Upper lobe of left lung (tissue), 6 donors: ENCODE results near the gene SUMO1. TPM values are rescaled to one million over a fixed set of nuclear protein-coding genes. Genes with fewer than 3 reads are reported as not detected.

Experiments
- ATAC-seq, 2 donors: fragments of 200-7000 bp; cut with Tn5 transposase; one replicate each; pipeline ENCODE4 v1.9.1; 2022; ENCODE audit warnings: mild to moderate bottlenecking in 2 of 2, moderate library complexity in 2 of 2; ENCODE audit not compliant: low FRiP score in 2 of 2
- DNase-seq, 2 donors: peaks; one replicate each; pipeline ENCODE4 v3.0.0-alpha.2; 2019 to 2020
- H3K27ac ChIP-seq, 4 donors: fragments of 200-600 bp; sonication (generic); one replicate each; pipeline ENCODE4 v1.5.1; 2016 to 2019
- H3K27me3 ChIP-seq, 4 donors: fragments of 200-600 bp; sonication (generic); one replicate each; pipeline ENCODE4 v1.5.1; 2017 to 2019
- H3K36me3 ChIP-seq, 4 donors: fragments of 200-600 bp; sonication (generic); one replicate each; pipeline ENCODE4 v1.5.1; 2016 to 2019
- H3K4me1 ChIP-seq, 4 donors: fragments of 200-600 bp; sonication (generic); one replicate each; pipeline ENCODE4 v1.5.1; 2018 to 2019
- H3K4me3 ChIP-seq, 4 donors: fragments of 200-600 bp; sonication (generic); one replicate each; pipeline ENCODE4 v1.5.1; 2017 to 2019; ENCODE audit warnings: mild to moderate bottlenecking in 2 of 4, moderate library complexity in 1 of 4
- H3K9me3 ChIP-seq, 4 donors: fragments of 200-600 bp; sonication (generic); one replicate each; pipeline ENCODE4 v1.5.1; 2018 to 2019
- CTCF ChIP-seq, 6 experiments: fragments of 450-650 bp in 4 of 6; fragments of 200-600 bp in 2 of 6; sonication (generic) in 2 of 6; IDR thresholded peaks; one replicate each; pipeline ENCODE4 v1.5.1; 2016 to 2019; ENCODE audit warnings: antibody characterized with exemption in 6 of 6
- EP300 ChIP-seq, 4 donors: sonication (generic); formaldehyde crosslinking; IDR thresholded peaks; one replicate each; pipeline ENCODE4 v1.5.1; 2017; ENCODE audit warnings: antibody characterized with exemption in 4 of 4, control low read depth in 2 of 4
- POLR2A ChIP-seq, 4 donors: fragments of 450-650 bp; IDR thresholded peaks; one replicate each; pipeline ENCODE4 v1.5.1; 2016 to 2017; ENCODE audit warnings: antibody characterized with exemption in 4 of 4, mild to moderate bottlenecking in 2 of 4
- POLR2AphosphoS5 ChIP-seq, 2 donors: sonication (generic); formaldehyde crosslinking; IDR thresholded peaks; one replicate each; pipeline ENCODE4 v1.5.1; 2017; ENCODE audit warnings: antibody characterized with exemption in 2 of 2
- WGBS, 2 donors: methylation state at CpG; one replicate each; pipeline ENCODE4 v1.1.5; 2017 to 2018; 5-methylcytosine and 5-hydroxymethylcytosine counted together
- total RNA-seq, 6 donors: library from RNA; depleted of rRNA in 4 of 6; stranded (reverse); fragments of >200 nt in 4 of 6; gene quantifications; one replicate each; pipeline versions ENCODE4 v1.1.0 to v1.2.1, GENCODE V29; 2016 to 2021
- donor health status: DM: no; HTN: no; CAD: no; lungs with moderate emphysema.
- donor health status: DM: no; HTN: yes; CAD: no; lungs with severe emphysema.

Gene SUMO1
- total RNA-seq, 6 donors from 2014 or later, result 41.1 to 101 (median 59.6) TPM

GRCh38 chr2:202270487-202270886 lies 32.1 kb upstream of the SUMO1 start:
- ATAC-seq (no peak), DNase-seq (no peak)
- TF ChIP-seq POLR2A (IDR thresholded peaks at IDR 0.05) (no peak), CTCF (IDR thresholded peaks at IDR 0.05) (no peak)
- no peak overlapping the region for H3K27ac ChIP-seq
- no peaks in the 10 kb centered on the region for H3K9me3 ChIP-seq
- 74 to 83% methylated on average over 3 of the region's 3 CpGs for WGBS, 2 donors
- no peak overlapping the region for H3K4me3 ChIP-seq
- peaks cover 20 to 39% (median 29%) of the 10 kb centered on the region in 4 donors for H3K4me1 ChIP-seq
- H3K36me3 ChIP-seq, result peaks cover 0 to 2% (median 0%) of the 10 kb centered on the region in 4 donors
- H3K27me3 ChIP-seq, result no peaks in the 10 kb centered on the region

- TF ChIP-seq POLR2AphosphoS5 (IDR thresholded peaks at IDR 0.05) (no peak), EP300 (IDR thresholded peaks at IDR 0.05) (no peak), POLR2A (IDR thresholded peaks at IDR 0.05) (no peak), CTCF (IDR thresholded peaks at IDR 0.05) (no peak)
- WGBS, 2 donors, result 51 to 82% methylated on average over 9 of the region's 9 CpGs
- no peaks in the 10 kb centered on the region for H3K27me3 ChIP-seq
- H3K36me3 ChIP-seq, result no peaks in the 10 kb centered on the region
- peaks cover 20 to 43% (median 27%) of the 10 kb centered on the region in 4 donors for H3K4me1 ChIP-seq
- no peaks in the 10 kb centered on the region for H3K9me3 ChIP-seq
- ATAC-seq, result no peak
- DNase-seq, result no peak
- no peak overlapping the region for H3K4me3 ChIP-seq
- H3K27ac ChIP-seq, result no peak overlapping the region
These were observed 31.2 kb upstream of the SUMO1 start for GRCh38 chr2:202269585-202269984.

DNA sequence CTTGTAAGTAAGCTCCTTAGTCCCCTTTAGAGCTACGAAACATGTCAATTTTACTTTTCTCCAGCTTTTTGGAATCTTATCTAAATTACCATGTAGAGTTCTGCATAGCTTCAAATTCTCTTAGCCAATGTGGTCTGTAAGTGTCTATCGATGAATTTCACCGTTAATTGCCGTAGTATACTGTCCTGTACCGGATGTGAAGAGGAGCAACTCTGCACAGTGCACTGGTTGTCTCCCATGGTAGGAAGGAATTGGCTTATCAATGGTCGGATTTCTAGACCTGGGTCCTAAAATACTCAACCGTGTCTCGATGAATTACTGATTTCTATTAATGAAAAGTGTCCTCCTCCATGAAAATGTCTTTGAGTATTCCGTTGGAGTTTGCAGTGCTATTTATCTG lies 29.1 kb upstream of the SUMO1 start:
- no peak overlapping the region for H3K27ac ChIP-seq

DNA sequence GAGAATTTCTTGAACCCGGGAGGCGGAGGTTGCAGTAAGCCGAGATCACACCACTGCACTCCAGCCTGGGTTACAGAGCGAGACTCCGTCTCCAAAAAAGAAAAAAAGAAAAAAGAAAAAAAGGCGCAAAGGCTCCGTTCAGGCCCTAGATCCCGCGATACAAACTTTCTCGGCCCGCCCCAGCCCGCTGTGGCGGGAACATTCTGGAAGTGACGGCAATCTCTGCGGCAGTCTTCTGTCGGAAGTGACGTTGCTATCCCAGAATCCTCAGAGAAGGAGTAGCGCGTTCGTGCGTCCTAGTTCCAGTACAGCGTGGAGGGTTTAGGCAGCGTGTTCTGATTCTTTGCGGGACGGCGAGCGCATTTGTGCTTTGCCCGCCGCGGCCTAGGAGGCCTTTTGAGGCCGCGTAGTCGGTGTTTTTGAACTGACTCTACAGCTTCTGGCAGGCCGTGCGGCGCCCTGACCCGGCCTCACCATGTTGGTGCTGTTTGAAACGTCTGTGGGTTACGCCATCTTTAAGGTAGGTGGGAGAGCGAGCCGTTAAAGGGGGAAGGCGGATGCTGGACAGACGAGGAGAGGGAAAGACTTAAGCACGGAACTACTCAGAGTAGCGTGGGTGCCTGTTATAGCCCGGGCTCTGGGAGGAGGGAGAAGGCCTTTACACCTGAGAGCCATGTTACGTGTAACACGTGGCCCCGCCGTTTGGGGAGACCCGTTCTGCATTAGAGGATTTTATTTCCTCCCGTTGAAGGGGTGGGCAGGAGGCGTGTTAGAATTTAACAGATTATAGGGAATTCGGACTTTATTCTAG lies 27.3 kb upstream of the SUMO1 start, which contains the start of gene NOP58:
NOP58 (plus strand) TSS at position 297 of the 811 bp plus-strand sequence; CDS start at position 476, 179 bp downstream.
- peak within 1 kb of the TSS; percentile 92 to 98 (median 96) for H3K27ac ChIP-seq
- H3K4me1 ChIP-seq, result peaks cover 20 to 41% (median 24%) of the 10 kb centered on the region in 4 donors
- H3K27me3 ChIP-seq, result no peaks in the 10 kb centered on the region
- WGBS, 2 donors, result 0% methylated on average over 40 to 54 of the region's 54 CpGs
- no peaks in the 10 kb centered on the region for H3K36me3 ChIP-seq
- H3K4me3 ChIP-seq, result peak within 1 kb of the TSS; percentile 71 to 93 (median 80)
- peak; percentile 98 to 99 for ATAC-seq
- no peaks in the 10 kb centered on the region for H3K9me3 ChIP-seq
- DNase-seq, result peak; percentile 93
- no peak for TF ChIP-seq CTCF (IDR thresholded peaks at IDR 0.05)
- TF ChIP-seq EP300 (IDR thresholded peaks at IDR 0.05), result peak in 1 of 4 donors; percentile 83
- peak; percentile 85 to 97 (median 96) for TF ChIP-seq POLR2A (IDR thresholded peaks at IDR 0.05)
- peak; percentile 98 for TF ChIP-seq POLR2AphosphoS5 (IDR thresholded peaks at IDR 0.05)

More for the DNA sequence above, 29.1 kb upstream of the SUMO1 start:
- no peaks in the 10 kb centered on the region for H3K36me3 ChIP-seq
- DNase-seq, result no peak
- H3K4me1 ChIP-seq, result peaks cover 20 to 46% (median 24%) of the 10 kb centered on the region in 4 donors
- no peak for TF ChIP-seq CTCF (IDR thresholded peaks at IDR 0.05)
- TF ChIP-seq POLR2AphosphoS5 (IDR thresholded peaks at IDR 0.05), result no peak
- no peak for TF ChIP-seq EP300 (IDR thresholded peaks at IDR 0.05)
- no peak for TF ChIP-seq POLR2A (IDR thresholded peaks at IDR 0.05)
- H3K9me3 ChIP-seq, result no peaks in the 10 kb centered on the region
- WGBS, 2 donors, result 17 to 19% methylated on average over 9 of the region's 9 CpGs
- no peaks in the 10 kb centered on the region for H3K27me3 ChIP-seq
- ATAC-seq, result no peak
- H3K4me3 ChIP-seq, result peak overlapping the region; percentile 71 to 93 (median 80)
